Parathyroid adenoma (tissue), 2 donors: ENCODE data around the gene PLEKHF1.
A peak's percentile ranks its signal among the peaks of the same experiment; 100 is the strongest.

Experiments used
- H2AFZ ChIP-seq: fragments of 300-600 bp; sonication (generic); one replicate; pipeline ENCODE4 v1.7.0; 2017; ENCODE audit warnings: antibody characterized with exemption, mild to moderate bottlenecking
- H3K27ac ChIP-seq: fragments of 300-600 bp; sonication (generic); one replicate; pipeline ENCODE4 v1.7.0; 2017
- H3K27me3 ChIP-seq: fragments of 300-600 bp; sonication (generic); one replicate; pipeline ENCODE4 v1.7.0; 2017; ENCODE audit warnings: low read length; ENCODE audit not compliant: control insufficient read depth, insufficient read depth
- H3K36me3 ChIP-seq: fragments of 300-600 bp; sonication (generic); one replicate; pipeline ENCODE4 v1.7.0; 2017; ENCODE audit warnings: low read length; ENCODE audit not compliant: control insufficient read depth, insufficient read depth
- H3K4me1 ChIP-seq: fragments of 300-600 bp; sonication (generic); one replicate; pipeline ENCODE4 v1.7.0; 2017; ENCODE audit warnings: control low read depth
- H3K4me2 ChIP-seq: fragments of 300-600 bp; sonication (generic); one replicate; pipeline ENCODE4 v1.7.0; 2017; ENCODE audit warnings: low read length
- H3K4me3 ChIP-seq: fragments of 300-600 bp; sonication (generic); one replicate; pipeline ENCODE4 v1.7.0; 2017; ENCODE audit warnings: low read depth, low read length
- H3K79me2 ChIP-seq: fragments of 300-600 bp; sonication (generic); one replicate; pipeline ENCODE4 v1.7.0; 2017; ENCODE audit warnings: control low read depth
- H3K9ac ChIP-seq: fragments of 300-600 bp; sonication (generic); one replicate; pipeline ENCODE4 v1.7.0; 2017; ENCODE audit warnings: mild to moderate bottlenecking
- H3K9me3 ChIP-seq: fragments of 300-600 bp; sonication (generic); one replicate; pipeline ENCODE4 v1.7.0; 2017; ENCODE audit warnings: low read length; ENCODE audit not compliant: control insufficient read depth
- TF ChIP-seq, protein P1 (sequence below): fragments of 300-600 bp; sonication (generic); IDR thresholded peaks from one replicate; pipeline ENCODE4 v1.7.0; 2017; ENCODE audit warnings: antibody characterized with exemption, mild to moderate bottlenecking
- donor health status: primary hyperparathyroidism.

PLEKHF1 gene

DNA sequence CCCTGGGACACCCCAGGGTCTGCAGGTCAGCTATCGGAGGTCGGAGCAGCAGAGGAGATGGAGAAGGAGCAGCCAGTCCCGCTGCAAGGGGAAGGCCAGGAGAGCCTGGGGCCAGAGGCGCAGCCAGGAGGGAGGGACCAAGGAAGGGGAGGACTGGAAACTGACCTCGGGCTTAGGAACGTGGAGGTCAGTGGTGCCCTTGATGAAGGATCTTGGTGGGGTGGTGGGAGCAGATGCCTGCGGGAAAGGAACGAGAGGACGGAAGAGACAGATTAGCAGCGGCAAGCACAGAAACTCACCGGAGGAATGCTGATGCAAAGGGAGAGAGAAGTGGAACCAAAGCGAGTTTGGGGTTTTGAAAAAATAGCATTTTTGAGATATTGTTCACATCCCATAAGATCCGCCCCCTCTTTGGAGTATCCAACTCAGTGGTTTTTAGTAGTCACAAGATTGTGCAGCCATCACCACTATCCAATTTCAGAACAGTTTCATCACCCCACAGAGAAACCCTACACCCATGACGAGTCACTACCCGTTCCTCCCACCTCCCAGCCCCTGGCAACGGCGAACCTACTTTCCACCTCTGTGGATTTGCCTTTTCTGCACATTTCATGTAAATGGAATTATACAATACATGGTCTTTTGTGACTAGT lies 22.1 kb downstream of the PLEKHF1 start:
- H3K27me3 ChIP-seq: no peaks in the 10 kb centered on the region
- no peak overlapping the region for H3K27ac ChIP-seq
- H3K4me2 ChIP-seq: no peak overlapping the region
- H3K4me3 ChIP-seq: no peak overlapping the region
- no peaks in the 10 kb centered on the region for H3K9me3 ChIP-seq
- H3K36me3 ChIP-seq: no peaks in the 10 kb centered on the region
- peaks cover 12% of the 10 kb centered on the region for H3K4me1 ChIP-seq
- H2AFZ ChIP-seq: no peak overlapping the region
- TF ChIP-seq, protein P1, sequence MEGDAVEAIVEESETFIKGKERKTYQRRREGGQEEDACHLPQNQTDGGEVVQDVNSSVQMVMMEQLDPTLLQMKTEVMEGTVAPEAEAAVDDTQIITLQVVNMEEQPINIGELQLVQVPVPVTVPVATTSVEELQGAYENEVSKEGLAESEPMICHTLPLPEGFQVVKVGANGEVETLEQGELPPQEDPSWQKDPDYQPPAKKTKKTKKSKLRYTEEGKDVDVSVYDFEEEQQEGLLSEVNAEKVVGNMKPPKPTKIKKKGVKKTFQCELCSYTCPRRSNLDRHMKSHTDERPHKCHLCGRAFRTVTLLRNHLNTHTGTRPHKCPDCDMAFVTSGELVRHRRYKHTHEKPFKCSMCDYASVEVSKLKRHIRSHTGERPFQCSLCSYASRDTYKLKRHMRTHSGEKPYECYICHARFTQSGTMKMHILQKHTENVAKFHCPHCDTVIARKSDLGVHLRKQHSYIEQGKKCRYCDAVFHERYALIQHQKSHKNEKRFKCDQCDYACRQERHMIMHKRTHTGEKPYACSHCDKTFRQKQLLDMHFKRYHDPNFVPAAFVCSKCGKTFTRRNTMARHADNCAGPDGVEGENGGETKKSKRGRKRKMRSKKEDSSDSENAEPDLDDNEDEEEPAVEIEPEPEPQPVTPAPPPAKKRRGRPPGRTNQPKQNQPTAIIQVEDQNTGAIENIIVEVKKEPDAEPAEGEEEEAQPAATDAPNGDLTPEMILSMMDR: no peak
- H3K9ac ChIP-seq: no peak overlapping the region
- H3K79me2 ChIP-seq: no peaks in the 10 kb centered on the region

DNA sequence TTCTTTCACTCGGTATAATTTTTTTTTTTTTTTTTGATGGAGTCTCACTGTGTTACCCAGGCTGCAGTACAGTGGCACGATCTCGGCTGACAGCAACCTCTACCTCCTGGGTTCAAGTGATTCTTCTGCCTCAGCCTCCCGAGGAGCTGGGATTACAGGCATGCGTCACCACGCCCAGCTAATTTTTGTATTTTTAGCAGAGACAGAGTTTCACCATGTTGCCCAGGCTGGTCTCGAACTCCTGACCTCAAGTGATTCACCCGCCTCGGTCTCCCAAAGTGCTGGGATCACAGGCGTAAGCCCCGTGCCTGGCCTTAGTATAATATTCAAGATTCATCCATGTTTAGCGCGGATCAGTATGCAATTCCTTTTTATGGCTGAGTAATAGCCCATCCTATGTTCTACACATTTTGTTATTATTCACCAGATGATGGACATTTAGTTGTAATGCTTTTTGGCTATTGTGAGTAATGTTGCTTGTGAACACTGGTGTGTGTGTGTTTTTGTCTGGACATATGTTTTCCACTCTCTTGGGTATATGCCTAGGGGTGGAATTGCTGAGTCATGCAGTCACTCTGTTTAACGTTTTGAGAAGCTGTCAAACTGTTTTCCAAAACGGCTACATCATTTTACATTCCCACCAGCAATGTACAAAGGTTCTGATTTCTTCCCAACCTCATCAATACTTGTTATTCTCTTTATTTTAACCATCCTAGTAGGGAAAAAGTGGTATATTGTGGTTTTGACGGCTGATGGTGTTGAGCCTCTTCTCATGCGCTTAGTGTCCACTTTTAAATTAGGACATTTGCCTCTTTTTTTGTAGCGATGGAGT lies 22.9 kb downstream of the PLEKHF1 start:
- Histone ChIP-seq H3K9me3 (no peaks in the 10 kb centered on the region), H3K27ac (no peak overlapping the region), H3K4me1 (peaks cover 12% of the 10 kb centered on the region)

DNA sequence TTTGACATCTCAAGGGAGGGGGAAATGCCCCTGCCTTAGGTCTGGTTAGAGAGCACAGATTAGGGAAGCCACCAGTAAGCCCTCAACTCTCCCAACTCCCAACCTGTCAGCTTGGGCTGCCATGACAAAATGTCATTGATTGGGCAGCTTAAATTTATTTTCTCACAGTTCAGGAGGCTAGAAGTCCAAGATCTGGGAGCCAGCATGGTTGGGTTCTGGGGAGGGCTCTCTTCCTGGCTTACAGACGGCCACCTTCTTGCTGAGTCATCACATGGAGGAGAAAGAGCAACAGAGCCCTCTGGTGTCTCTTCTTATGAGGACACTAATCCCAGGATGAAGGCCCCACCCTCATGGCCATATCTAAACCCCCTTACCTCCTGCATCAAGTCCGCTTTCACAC lies 25.6 kb downstream of the PLEKHF1 start:
- Histone ChIP-seq H3K4me3 (no peak overlapping the region), H2AFZ (no peak overlapping the region), H3K4me1 (peaks cover 15% of the 10 kb centered on the region), H3K27ac (no peak overlapping the region), H3K27me3 (no peaks in the 10 kb centered on the region), H3K36me3 (no peaks in the 10 kb centered on the region), H3K9me3 (no peaks in the 10 kb centered on the region), H3K4me2 (no peak overlapping the region), H3K9ac (no peak overlapping the region), H3K79me2 (no peaks in the 10 kb centered on the region)
- TF ChIP-seq, protein P1: no peak

More for the DNA sequence above, 22.9 kb downstream of the PLEKHF1 start:
- Histone ChIP-seq H3K9ac (no peak overlapping the region), H3K36me3 (no peaks in the 10 kb centered on the region), H3K79me2 (no peaks in the 10 kb centered on the region), H3K4me3 (no peak overlapping the region), H3K4me2 (no peak overlapping the region), H3K27me3 (no peaks in the 10 kb centered on the region), H2AFZ (no peak overlapping the region)
- TF ChIP-seq, protein P1: no peak

DNA sequence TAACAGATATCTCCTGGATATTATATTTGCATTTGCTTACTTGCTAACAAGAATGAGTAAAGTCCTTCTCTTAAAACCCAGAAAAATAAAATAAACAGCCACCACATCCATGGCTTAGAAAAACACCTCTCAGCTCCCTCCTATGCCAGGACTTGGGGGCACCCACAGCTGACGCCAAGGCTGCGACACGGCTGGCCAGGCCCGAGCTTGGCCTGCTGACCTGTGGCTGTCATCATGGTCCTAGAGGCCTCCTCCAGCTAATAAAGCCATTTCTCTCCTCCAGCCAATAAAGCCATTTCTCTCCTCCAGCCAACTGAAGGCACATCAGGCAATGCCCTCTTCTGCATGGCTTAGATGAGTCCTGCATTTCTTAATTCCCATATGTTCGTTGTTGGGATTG lies 28.9 kb downstream of the PLEKHF1 start:
- no peak overlapping the region for H3K4me2 ChIP-seq
- H3K4me3 ChIP-seq: no peak overlapping the region
- no peaks in the 10 kb centered on the region for H3K36me3 ChIP-seq
- H3K4me1 ChIP-seq: peaks cover 19% of the 10 kb centered on the region
- H3K79me2 ChIP-seq: no peaks in the 10 kb centered on the region
- peak overlapping the region; percentile 65 for H2AFZ ChIP-seq
- no peaks in the 10 kb centered on the region for H3K27me3 ChIP-seq
- TF ChIP-seq, protein P1: no peak
- H3K9me3 ChIP-seq: no peaks in the 10 kb centered on the region
- peak overlapping the region; percentile 65 for H3K27ac ChIP-seq
- H3K9ac ChIP-seq: no peak overlapping the region
